BLaER1 treated with 17β-estradiol and CSF1 and Interleukin-3, amounts not matched to agents 10 nM and 100 nM (cell line): Measurements from ENCODE around the gene POGLUT2.

Source experiments
- H3K27ac ChIP-seq, 11 experiments: shearing (Covaris generic); formaldehyde crosslinking; 2 replicates each; pipeline ENCODE4 v1.8.1; 2022
- H3K27me3 ChIP-seq, 11 experiments: shearing (Covaris generic); formaldehyde crosslinking; 2 replicates each; pipeline ENCODE4 v1.8.1; 2022
- H3K36me3 ChIP-seq, 11 experiments: shearing (Covaris generic); formaldehyde crosslinking; 2 replicates each; pipeline ENCODE4 v1.8.1; 2022
- H3K4me1 ChIP-seq, 10 experiments: shearing (Covaris generic); formaldehyde crosslinking; 2 replicates each; pipeline ENCODE4 v1.8.1; 2022
- H3K4me2 ChIP-seq, 11 experiments: shearing (Covaris generic); formaldehyde crosslinking; 2 replicates each; pipeline ENCODE4 v1.8.1; 2022
- H3K4me3 ChIP-seq, 10 experiments: shearing (Covaris generic); formaldehyde crosslinking; 2 replicates each; pipeline ENCODE4 v1.8.1; 2022
- H3K9ac ChIP-seq, 11 experiments: shearing (Covaris generic); formaldehyde crosslinking; 2 replicates each; pipeline ENCODE4 v1.8.1; 2022
- H3K9me3 ChIP-seq, 11 experiments: shearing (Covaris generic); formaldehyde crosslinking; replicated peaks in 1 of 11; 2 replicates each; pipeline ENCODE4 v1.8.1; 2022
- H4K20me1 ChIP-seq, 11 experiments: shearing (Covaris generic); formaldehyde crosslinking; 2 replicates each; pipeline ENCODE4 v1.8.1; 2022
- Cebpa-rat ChIP-seq, 11 experiments: shearing (Covaris generic); IDR thresholded peaks; 2 replicates each; pipeline ENCODE4 v1.8.1; 2022

POGLUT2 gene

DNA sequence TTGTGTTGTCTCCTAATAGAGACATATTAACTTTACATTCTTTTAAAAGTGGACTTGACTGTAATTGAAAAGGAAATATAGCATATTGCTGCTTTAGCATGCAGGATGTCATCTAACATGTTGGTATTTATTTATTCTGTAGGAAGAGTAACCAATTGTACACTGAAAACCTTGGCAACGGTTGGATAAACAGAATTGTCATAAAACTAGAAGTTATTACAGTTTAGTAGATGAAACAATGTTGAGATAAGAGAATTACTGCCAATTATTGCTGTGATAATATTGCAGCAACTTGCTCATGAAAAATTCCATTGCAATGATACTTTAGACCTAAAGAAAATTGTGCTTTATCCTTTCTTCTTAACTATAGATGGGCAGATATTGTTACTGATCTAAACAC lies 39.5 kb upstream of the POGLUT2 start:
- no peak overlapping the region for H3K9ac ChIP-seq
- no peaks in the 10 kb centered on the region for H3K9me3 ChIP-seq
- no peak for TF ChIP-seq Cebpa-rat (IDR thresholded peaks at IDR 0.05)
- peaks cover 0 to 8% (median 0%) of the 10 kb centered on the region in 11 experiments; a peak in 3 of 22 replicates for H3K36me3 ChIP-seq
- H4K20me1 ChIP-seq = no peaks in the 10 kb centered on the region
- no peak overlapping the region for H3K4me3 ChIP-seq
- no peak overlapping the region for H3K4me2 ChIP-seq
- no peak overlapping the region for H3K27ac ChIP-seq
- no peaks in the 10 kb centered on the region for H3K27me3 ChIP-seq
- H3K4me1 ChIP-seq = no peaks in the 10 kb centered on the region

DNA sequence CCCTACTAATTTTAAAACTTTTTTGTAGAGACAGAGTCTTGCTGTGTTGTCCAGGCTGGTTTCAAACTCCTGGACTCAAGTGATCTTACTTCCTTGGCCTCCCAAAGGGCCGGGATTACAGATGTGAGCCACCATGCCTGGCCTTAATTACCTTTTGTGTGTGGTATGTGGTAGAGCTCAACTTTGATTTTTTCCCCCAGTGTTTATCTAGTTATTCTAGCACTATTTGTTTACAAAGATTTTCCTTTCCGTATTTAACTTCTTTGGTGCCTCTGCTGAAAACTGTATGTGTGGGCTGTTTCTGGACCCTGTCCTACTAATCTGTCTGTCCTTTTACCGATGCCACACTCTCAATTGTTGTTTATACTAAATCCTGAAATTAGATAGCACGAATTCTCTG lies 37.7 kb upstream of the POGLUT2 start:
- no peaks in the 10 kb centered on the region for H3K9me3 ChIP-seq
- H3K4me1 ChIP-seq = no peaks in the 10 kb centered on the region
- peaks cover 0 to 8% (median 0%) of the 10 kb centered on the region in 11 experiments; a peak in 3 of 22 replicates for H3K36me3 ChIP-seq
- H4K20me1 ChIP-seq = no peaks in the 10 kb centered on the region
- no peaks in the 10 kb centered on the region for H3K27me3 ChIP-seq
- no peak overlapping the region for H3K9ac ChIP-seq
- H3K27ac ChIP-seq = no peak overlapping the region
- no peak overlapping the region for H3K4me2 ChIP-seq
- no peak for TF ChIP-seq Cebpa-rat (IDR thresholded peaks at IDR 0.05)
- H3K4me3 ChIP-seq = no peak overlapping the region

DNA sequence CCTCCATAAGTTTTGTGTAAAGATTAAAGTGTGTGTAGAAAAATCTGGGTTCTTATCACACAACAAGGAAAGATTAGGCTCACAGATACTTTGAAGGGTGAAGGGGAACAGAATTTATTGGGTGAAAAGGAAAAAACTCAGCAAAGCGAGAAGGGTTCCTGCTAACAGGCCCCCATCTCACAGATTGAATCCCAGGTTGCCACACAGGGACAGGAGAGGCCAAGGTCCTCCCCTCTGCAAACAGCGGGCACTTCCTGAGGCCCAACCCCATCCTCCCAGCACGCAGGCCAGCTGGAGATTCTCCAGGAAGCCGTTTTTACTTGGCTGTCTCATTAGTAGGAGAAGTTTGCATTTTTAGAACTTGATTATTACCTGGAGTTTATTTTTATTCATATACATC lies 31.9 kb upstream of the POGLUT2 start:
- H3K9ac ChIP-seq = no peak overlapping the region
- no peak overlapping the region for H3K27ac ChIP-seq
- H4K20me1 ChIP-seq = no peaks in the 10 kb centered on the region
- H3K27me3 ChIP-seq = no peaks in the 10 kb centered on the region
- no peak for TF ChIP-seq Cebpa-rat (IDR thresholded peaks at IDR 0.05)
- no peak overlapping the region for H3K4me2 ChIP-seq
- peaks cover 0 to 7% (median 0%) of the 10 kb centered on the region in 11 experiments; a peak in 1 of 22 replicates for H3K36me3 ChIP-seq
- H3K4me3 ChIP-seq = no peak overlapping the region
- H3K4me1 ChIP-seq = peaks cover 0 to 9% (median 3%) of the 10 kb centered on the region in 10 experiments; a peak in 8 of 20 replicates
- H3K9me3 ChIP-seq = no peaks in the 10 kb centered on the region

DNA sequence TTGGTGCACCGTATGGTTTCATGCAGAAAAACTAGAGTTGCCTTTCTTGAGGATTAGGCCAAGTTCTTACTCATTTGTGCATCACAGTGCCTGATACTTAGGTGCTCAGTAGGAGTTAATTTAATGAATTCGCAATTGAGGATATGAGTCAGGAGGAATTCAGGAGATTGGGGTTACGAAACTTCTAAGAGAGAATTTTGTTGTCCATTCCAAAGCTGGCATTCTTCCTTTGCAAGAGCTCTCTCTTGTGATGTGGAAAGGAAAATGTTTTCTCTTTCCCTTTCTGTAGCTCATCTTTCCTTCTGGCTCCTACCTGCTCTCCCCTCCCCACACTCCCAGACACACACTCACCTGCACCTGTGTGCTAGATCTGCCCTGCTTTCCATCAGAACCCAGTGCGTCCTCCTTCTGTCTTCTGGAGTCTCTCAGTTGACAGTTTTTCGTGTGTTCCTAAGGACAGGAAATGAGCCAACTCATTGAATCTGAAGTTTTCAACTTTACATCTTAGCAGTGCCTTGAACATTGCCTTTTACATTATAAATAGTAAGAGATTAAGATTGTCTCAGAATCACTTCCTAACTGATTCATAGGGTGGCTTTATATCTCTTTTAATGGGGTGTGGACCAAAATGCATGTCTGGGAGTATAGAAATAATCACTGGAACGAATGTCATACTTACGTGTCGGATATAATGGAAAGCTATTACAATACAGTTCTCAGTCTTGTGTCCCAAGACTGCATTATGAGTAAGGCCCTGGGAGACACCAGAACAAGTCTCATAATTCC lies 27.3 kb upstream of the POGLUT2 start:
- Histone ChIP-seq H3K4me2 (peak overlapping the region in 5 of 11 experiments; percentile 10 to 55 (median 40); a peak in 9 of 22 replicates), H3K4me1 (peaks cover 0 to 14% (median 4%) of the 10 kb centered on the region in 10 experiments; a peak in 8 of 20 replicates), H3K36me3 (peaks cover 0 to 20% (median 7%) of the 10 kb centered on the region in 11 experiments; a peak in 8 of 22 replicates), H3K9ac (no peak overlapping the region), H3K27ac (no peak overlapping the region; a peak in 1 of 22 replicates), H3K4me3 (no peak overlapping the region), H4K20me1 (no peaks in the 10 kb centered on the region), H3K27me3 (no peaks in the 10 kb centered on the region), H3K9me3 (peaks cover 0 to 8% (median 3%) of the 10 kb centered on the region in 11 experiments; a peak in 7 of 22 replicates)
- TF ChIP-seq Cebpa-rat (IDR thresholded peaks at IDR 0.05) = no peak

DNA sequence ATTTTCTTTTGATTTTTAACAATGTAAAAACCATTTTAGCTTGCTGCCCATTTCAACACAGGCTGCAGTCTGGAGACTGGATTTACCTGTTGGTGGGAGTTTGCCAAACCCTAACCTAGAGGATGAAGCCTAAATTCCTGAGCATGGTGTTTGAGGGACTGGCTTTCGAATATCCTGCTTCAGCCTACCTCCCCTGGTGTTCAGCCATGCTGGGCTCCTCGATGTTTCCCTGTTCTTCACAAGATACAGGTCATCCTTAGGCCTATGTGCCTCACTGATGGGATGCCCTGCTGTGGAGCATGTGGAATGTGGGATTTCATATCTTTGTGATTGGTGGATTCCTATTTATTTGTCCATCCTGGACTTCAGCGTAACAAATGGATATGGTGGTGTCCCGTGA lies 26.6 kb upstream of the POGLUT2 start:
- Histone ChIP-seq H3K27ac (no peak overlapping the region), H3K4me2 (peak overlapping the region in 4 of 11 experiments; percentile 16 to 55 (median 45); a peak in 8 of 22 replicates), H3K4me3 (no peak overlapping the region), H3K36me3 (peaks cover 0 to 20% (median 7%) of the 10 kb centered on the region in 11 experiments; a peak in 8 of 22 replicates), H3K4me1 (peaks cover 0 to 14% (median 4%) of the 10 kb centered on the region in 10 experiments; a peak in 8 of 20 replicates), H3K9me3 (peaks cover 0 to 8% (median 3%) of the 10 kb centered on the region in 11 experiments; a peak in 7 of 22 replicates), H3K27me3 (no peaks in the 10 kb centered on the region), H4K20me1 (no peaks in the 10 kb centered on the region), H3K9ac (no peak overlapping the region)
- TF ChIP-seq Cebpa-rat (IDR thresholded peaks at IDR 0.05) = no peak

DNA sequence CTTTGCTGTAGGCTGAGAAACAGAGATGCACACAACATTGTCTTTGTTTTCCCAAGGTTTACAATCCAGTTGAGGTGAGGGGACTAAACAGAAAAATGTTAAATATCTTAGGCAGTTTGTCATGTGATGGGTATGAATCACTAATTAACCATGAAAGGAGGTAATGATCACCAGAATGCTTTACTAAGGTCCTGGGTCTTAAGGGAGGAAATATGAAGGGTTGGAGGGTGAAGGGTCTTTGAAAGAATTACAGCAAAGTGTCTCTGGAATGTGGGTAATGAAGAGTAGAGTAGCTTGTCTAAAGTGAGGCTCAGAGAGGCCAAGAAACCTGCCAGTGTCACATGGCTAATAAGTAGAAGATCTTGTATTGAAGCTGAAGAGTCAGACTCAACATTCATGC lies 19.1 kb upstream of the POGLUT2 start:
- Histone ChIP-seq H3K27me3 (no peaks in the 10 kb centered on the region), H3K36me3 (peaks cover 0 to 15% (median 2%) of the 10 kb centered on the region in 11 experiments; a peak in 5 of 22 replicates), H3K27ac (no peak overlapping the region), H3K9ac (no peak overlapping the region), H3K4me1 (no peaks in the 10 kb centered on the region), H3K4me3 (no peak overlapping the region), H4K20me1 (no peaks in the 10 kb centered on the region), H3K9me3 (peaks cover 0 to 2% (median under 1%) of the 10 kb centered on the region in 11 experiments; a peak in 1 of 22 replicates), H3K4me2 (no peak overlapping the region)
- no peak for TF ChIP-seq Cebpa-rat (IDR thresholded peaks at IDR 0.05)

DNA sequence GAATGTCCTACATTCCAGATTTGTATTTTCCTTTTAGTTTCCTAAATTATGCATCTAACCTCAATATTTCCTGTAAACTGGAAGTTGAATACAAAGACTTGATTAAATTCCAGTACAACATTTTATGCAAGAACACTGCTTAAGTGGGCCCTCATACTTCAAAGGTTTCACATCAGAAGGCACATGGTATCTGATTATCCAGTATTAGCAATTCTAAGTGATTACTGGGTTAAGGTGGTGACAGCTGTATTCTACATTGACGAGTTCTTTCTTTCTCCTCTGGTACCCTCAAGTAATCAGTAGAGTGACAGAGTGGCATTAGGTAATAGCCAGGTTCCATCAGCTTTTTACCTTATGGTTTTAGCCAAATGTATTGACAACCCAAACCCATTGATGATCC lies 18.5 kb upstream of the POGLUT2 start:
- Histone ChIP-seq H3K27ac (no peak overlapping the region), H3K9me3 (no peaks in the 10 kb centered on the region), H3K4me3 (no peak overlapping the region), H4K20me1 (no peaks in the 10 kb centered on the region), H3K4me2 (no peak overlapping the region), H3K4me1 (no peaks in the 10 kb centered on the region; a peak in 1 of 20 replicates), H3K27me3 (no peaks in the 10 kb centered on the region), H3K36me3 (peaks cover 0 to 12% (median 0%) of the 10 kb centered on the region in 11 experiments; a peak in 2 of 22 replicates), H3K9ac (no peak overlapping the region)
- no peak for TF ChIP-seq Cebpa-rat (IDR thresholded peaks at IDR 0.05)

- H3K4me3 ChIP-seq = no peak overlapping the region
- peaks cover 0 to 4% (median 1%) of the 10 kb centered on the region in 11 experiments; a peak in 6 of 22 replicates for H3K9me3 ChIP-seq
- peaks cover 0 to 6% (median 0%) of the 10 kb centered on the region in 11 experiments; a peak in 3 of 22 replicates for H3K36me3 ChIP-seq
- H3K9ac ChIP-seq = no peak overlapping the region
- H3K4me2 ChIP-seq = no peak overlapping the region
- TF ChIP-seq Cebpa-rat (IDR thresholded peaks at IDR 0.05) = no peak
- H3K4me1 ChIP-seq = no peaks in the 10 kb centered on the region; a peak in 1 of 20 replicates
- H3K27ac ChIP-seq = no peak overlapping the region
- no peaks in the 10 kb centered on the region for H4K20me1 ChIP-seq
- H3K27me3 ChIP-seq = no peaks in the 10 kb centered on the region
These were observed 17.9 kb upstream of the POGLUT2 start for GRCh38 chr13:102816708-102817107.

- no peak overlapping the region for H3K9ac ChIP-seq
- TF ChIP-seq Cebpa-rat (IDR thresholded peaks at IDR 0.05) = no peak
- peaks cover under 1 to 13% (median 10%) of the 10 kb centered on the region in 11 experiments; a peak in 16 of 22 replicates for H3K9me3 ChIP-seq
- H3K36me3 ChIP-seq = peaks cover 0 to 5% (median 0%) of the 10 kb centered on the region in 11 experiments; a peak in 8 of 22 replicates
- no peak overlapping the region for H3K4me2 ChIP-seq
- H3K4me3 ChIP-seq = no peak overlapping the region
- H3K4me1 ChIP-seq = no peaks in the 10 kb centered on the region; a peak in 1 of 20 replicates
- H3K27me3 ChIP-seq = no peaks in the 10 kb centered on the region
- no peaks in the 10 kb centered on the region for H4K20me1 ChIP-seq
- no peak overlapping the region for H3K27ac ChIP-seq
These were observed 17.0 kb upstream of the POGLUT2 start for GRCh38 chr13:102815788-102816187.
